K562 (cell line): ENCODE results near the gene RHEBL1. TPM values are rescaled to one million over a fixed set of nuclear protein-coding genes. Genes with fewer than 3 reads are reported as not detected.

ENCODE experiments used
- ELK3 ChIP-seq: fragments of 450-650 bp; formaldehyde crosslinking; IDR thresholded peaks from 2 replicates; pipeline ENCODE4 v1.4.0; 2020; ENCODE audit warnings: mild to moderate bottlenecking
- FOXM1 ChIP-seq, 2 experiments: fragments of 450-650 bp in 1 of 2; sonication (generic) in 1 of 2; formaldehyde crosslinking in 1 of 2; IDR thresholded peaks; 2 replicates each; pipeline versions ENCODE4 v1.6.1 to v1.9.0; 2017 to 2022; ENCODE audit warnings: low read depth in 2 of 2, mild to moderate bottlenecking in 2 of 2, missing genetic modification reagents in 1 of 2, moderate library complexity in 1 of 2
- GABPA ChIP-seq: fragments of 200-800 bp; sonication (Bioruptor generic); conservative IDR thresholded peaks from 2 replicates; pipeline ENCODE4 v1.6.1; 2016; ENCODE audit warnings: low read depth, missing genetic modification characterization, missing compliant biosample characterization
- LCOR ChIP-seq: sonication (generic); formaldehyde crosslinking; IDR thresholded peaks from 2 replicates; pipeline ENCODE4 v1.8.0; 2022; ENCODE audit warnings: mild to moderate bottlenecking, missing genetic modification reagents
- MCM5 ChIP-seq: fragments of 450-650 bp; IDR thresholded peaks from 2 replicates; pipeline ENCODE4 v1.6.1; 2016; ENCODE audit warnings: low read depth
- NFE2 ChIP-seq: IDR thresholded peaks from 2 replicates; pipeline ENCODE4 v1.6.1; 2014; ENCODE audit warnings: antibody characterized with exemption, low read depth
- RREB1 ChIP-seq: fragments of 250-450 bp; sonication (Bioruptor Pico); IDR thresholded peaks from 2 replicates; pipeline ENCODE4 v1.4.0; 2020
- SAFB ChIP-seq: fragments of 200-400 bp; formaldehyde crosslinking; IDR thresholded peaks from 2 replicates; pipeline ENCODE4 v1.6.1; 2017; ENCODE audit warnings: low read depth, low read length, borderline replicate concordance
- STAT6 ChIP-seq: sonication (generic); formaldehyde crosslinking; IDR thresholded peaks from 2 replicates; pipeline ENCODE4 v1.8.1; 2023; ENCODE audit warnings: mild to moderate bottlenecking, missing genetic modification reagents
- VEZF1 ChIP-seq: fragments of 200-800 bp; sonication (Bioruptor generic); IDR thresholded peaks from 2 replicates; pipeline ENCODE4 v1.6.1; 2017; ENCODE audit warnings: missing genetic modification characterization, missing compliant biosample characterization
- ZNF699 ChIP-seq: fragments of 250-450 bp; sonication (Bioruptor Pico); IDR thresholded peaks from 2 replicates; pipeline ENCODE4 v1.8.0; 2021; ENCODE audit warnings: mild to moderate bottlenecking, moderate library complexity; ENCODE audit not compliant: insufficient replicate concordance
- polyA plus RNA-seq, 8 experiments: library from polyadenylated mRNA; depleted of rRNA in 4 of 8; stranded (reverse) in 5 of 8; unstranded in 3 of 8; fragments of >200 nt; fragmentation: Nextera tagmentation in 2 of 8; fragmentation: Illumina TruSeq in 1 of 8; extraction: Ambion mirVana in 2 of 8; extraction: Trizol in 1 of 8; gene quantifications; 2 replicates each; pipeline versions ENCODE4 v1.2.1 to v1.2.3, GENCODE V29; 2011 to 2014; ENCODE audit warnings: inconsistent platforms in 1 of 8, missing spikeins in 1 of 8
- total RNA-seq, 7 experiments: library from RNA; depleted of rRNA in 6 of 7; stranded (reverse); fragments of >200 nt in 6 of 7; fragmentation: Illumina TruSeq in 2 of 7; extraction: Trizol in 2 of 7; gene quantifications; 2 replicates each; pipeline versions ENCODE4 v1.2.1 to v1.2.3, GENCODE V29; 2011 to 2021; ENCODE audit warnings: low replicate concordance in 1 of 7

The RHEBL1 gene
- total and polyA plus RNA-seq, 9 of the 15 experiments (the other 6 are each of a cell fraction or from before 2014, with no cell fraction given): 4.3 to 36.1 (median 8.2) TPM

GRCh38 chr12:49060237-49061156 is 9.3 kb downstream of the RHEBL1 start, which contains the start of gene KMT2D (continued):
- no peak for TF ChIP-seq RREB1 (CRISPR knock-in tag)
- no peak for TF ChIP-seq ZNF699 (CRISPR knock-in tag)
- peak; percentile 98 for TF ChIP-seq NFE2
- TF ChIP-seq VEZF1 (CRISPR knock-in tag): peak; percentile 96
- TF ChIP-seq MCM5: no peak
- no peak for TF ChIP-seq ELK3 (CRISPR knock-in tag)
- peak; percentile 82; the same call in 1 of the 2 replicates for TF ChIP-seq LCOR (CRISPR knock-in tag)
- TF ChIP-seq FOXM1 (IDR thresholded peaks at IDR 0.05; ENCODE audit: low read depth): peak; percentile 77; the same call in 1 of the 2 replicates
- TF ChIP-seq FOXM1 (CRISPR knock-in tag; IDR thresholded peaks at IDR 0.05; ENCODE audit: low read depth): peak; percentile 37
- TF ChIP-seq STAT6: no peak
- TF ChIP-seq SAFB: peak; percentile 29; the same call in 1 of the 2 replicates
- TF ChIP-seq GABPA (tag): peak; percentile 83
